Lower leg skin (tissue), 4 donors: ENCODE data around the gene GTSE1. TPM values are rescaled to one million over a fixed set of nuclear protein-coding genes. Genes with fewer than 3 reads are reported as not detected.

Source experiments
- DNase-seq, 2 donors: peaks; one replicate each; pipeline ENCODE4 v3.0.0-alpha.2; 2019; ENCODE audit warnings: low spot score in 2 of 2
- H3K4me3 ChIP-seq: fragments of 200-600 bp; sonication (generic); 2 replicates; pipeline ENCODE4 v1.5.1; 2017; ENCODE audit warnings: mild to moderate bottlenecking, low read depth; ENCODE audit not compliant: poor library complexity, severe bottlenecking
- CTCF ChIP-seq, 3 donors: fragments of 450-650 bp; IDR thresholded peaks; one replicate each; pipeline ENCODE4 v1.5.1; 2016; ENCODE audit warnings: antibody characterized with exemption in 3 of 3, mild to moderate bottlenecking in 3 of 3, moderate library complexity in 2 of 3
- POLR2A ChIP-seq, 2 donors: fragments of 450-650 bp; IDR thresholded peaks; one replicate each; pipeline ENCODE4 v1.6.1; 2016 to 2017; ENCODE audit warnings: antibody characterized with exemption in 2 of 2, mild to moderate bottlenecking in 1 of 2, moderate library complexity in 1 of 2
- WGBS, 2 donors: methylation state at CpG; one replicate each; pipeline ENCODE4 v1.1.5; 2018; 5-methylcytosine and 5-hydroxymethylcytosine counted together
- intact Hi-C: fragments of 100-400 bp; cut with DNase I; formaldehyde crosslinking; loops from one replicate; pipeline ENCODE4 v1.15.0; 2023; ENCODE audit warnings: low total_unique reads
- total RNA-seq, 4 donors: library from RNA; depleted of rRNA; stranded (reverse); fragments of >200 nt; gene quantifications; one replicate each; pipeline ENCODE4 v1.1.0, GENCODE V29; 2016

The GTSE1 gene
- total RNA-seq, 4 donors from 2014 or later: 0.44 to 1.5 (median 0.91) TPM

DNA sequence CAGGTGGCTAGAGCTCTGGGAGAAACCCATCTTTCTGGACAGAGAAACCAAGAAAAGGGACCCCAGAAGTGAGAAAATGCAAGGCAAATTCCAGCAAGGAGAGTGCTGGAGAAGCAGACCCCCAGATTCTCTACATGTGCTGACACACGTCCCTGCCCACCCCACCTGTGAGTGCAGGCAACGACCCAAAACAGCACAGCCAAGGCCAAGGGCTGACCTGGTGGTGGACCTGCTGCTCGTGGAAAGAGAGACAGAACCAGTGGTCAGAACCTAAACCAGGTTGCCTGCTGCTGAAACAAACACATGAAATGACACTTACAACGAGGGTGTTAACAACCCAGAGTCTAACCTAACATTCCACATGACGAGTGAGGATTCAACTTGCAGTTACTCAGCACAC is 63.4 kb downstream of the GTSE1 start:
- intact Hi-C loops: no loop called here
- 84% methylated on average over 5 of the region's 5 CpGs for WGBS, 2 donors
- DNase-seq: no peak

GRCh38 chr22:46360891-46361290 is 64.2 kb downstream of the GTSE1 start:
- WGBS, 2 donors: 85 to 90% methylated on average over 10 of the region's 10 CpGs
- TF ChIP-seq POLR2A (IDR thresholded peaks at IDR 0.05) (no peak), CTCF (IDR thresholded peaks at IDR 0.05) (no peak)
- no peak for DNase-seq
- intact Hi-C loops: no loop called here
- H3K4me3 ChIP-seq: no peak overlapping the region

More for the DNA sequence above, 63.4 kb downstream of the GTSE1 start:
- TF ChIP-seq CTCF (IDR thresholded peaks at IDR 0.05) (no peak), POLR2A (IDR thresholded peaks at IDR 0.05) (no peak)
- no peak overlapping the region for H3K4me3 ChIP-seq

- TF ChIP-seq CTCF (IDR thresholded peaks at IDR 0.05) (no peak), POLR2A (IDR thresholded peaks at IDR 0.05) (no peak)
- H3K4me3 ChIP-seq: no peak overlapping the region
- WGBS, 2 donors: 63 to 66% methylated on average over 11 of the region's 11 CpGs
- no peak for DNase-seq
- intact Hi-C loops: no loop called here
Observed at GRCh38 chr22:46361826-46362202, 65.1 kb downstream of the GTSE1 start.

DNA sequence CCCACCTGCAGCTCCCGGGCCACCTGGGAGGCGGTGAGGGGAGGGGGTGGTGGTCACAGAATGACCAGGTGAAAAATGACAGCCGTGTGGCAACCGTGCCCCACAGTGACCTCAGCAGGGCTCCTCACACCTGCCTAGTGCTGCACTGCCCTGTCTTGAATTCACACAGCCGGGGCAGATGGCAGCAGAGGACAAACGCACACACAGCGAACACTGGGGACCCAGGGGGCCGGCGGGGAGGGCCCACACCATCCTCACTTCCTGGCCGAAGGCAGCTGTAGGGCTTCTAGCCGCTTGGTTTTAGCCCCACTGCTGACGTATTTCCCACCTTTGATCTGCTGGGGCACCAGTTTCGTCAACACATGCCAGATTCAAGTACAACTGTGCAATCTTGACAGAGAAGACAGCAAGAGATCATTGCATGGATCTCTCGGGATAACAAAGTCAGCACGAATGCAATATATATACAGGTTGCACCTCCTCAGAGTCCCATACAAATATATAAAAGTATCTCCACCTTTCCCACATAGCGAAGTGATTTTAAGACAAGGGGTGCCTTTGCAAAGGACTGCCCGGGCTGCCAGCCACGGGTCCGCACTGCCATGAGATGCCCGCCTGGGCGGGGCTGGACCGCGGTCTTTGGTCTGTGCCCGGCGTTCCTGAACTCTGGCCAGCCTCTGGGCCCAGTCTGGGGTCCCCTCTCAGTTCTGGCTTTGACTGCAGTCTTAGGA is 65.7 kb downstream of the GTSE1 start:
- DNase-seq: no peak
- H3K4me3 ChIP-seq: no peak overlapping the region
- intact Hi-C loops: no loop called here
- WGBS, 2 donors: 73 to 83% methylated on average over 25 of the region's 25 CpGs
- TF ChIP-seq CTCF (IDR thresholded peaks at IDR 0.05) (no peak), POLR2A (IDR thresholded peaks at IDR 0.05) (no peak)

GRCh38 chr22:46362934-46363515 is 66.4 kb downstream of the GTSE1 start:
- intact Hi-C loops: no loop called here
- no peak for DNase-seq
- WGBS, 2 donors: 88 to 91% methylated on average over 13 to 15 of the region's 15 CpGs
- TF ChIP-seq POLR2A (IDR thresholded peaks at IDR 0.05) (no peak), CTCF (IDR thresholded peaks at IDR 0.05) (no peak)
- no peak overlapping the region for H3K4me3 ChIP-seq
